GM13977 (cell line): ENCODE measurements around the gene HMG20A.

Source experiments
- DNase-seq: peaks from one replicate; pipeline ENCODE4 v3.0.0; 2012; ENCODE audit warnings: low spot score
- CTCF ChIP-seq: IDR thresholded peaks from 2 replicates; pipeline ENCODE4 v1.5.1; 2012; ENCODE audit warnings: mild to moderate bottlenecking, control low read depth; ENCODE audit not compliant: insufficient read depth; ENCODE audit errors: extremely low read depth, missing control alignments
- in situ Hi-C: fragments of 300-500 bp; cut with MboI; formaldehyde crosslinking; loops from one replicate; pipeline ENCODE4 v1.12.0; 2022; ENCODE audit warnings: low sequenced_read_pairs, low pct_unique_long_range_greater_than_20kb, mixed read lengths, inconsistent platforms; ENCODE audit not compliant: unreplicated experiment

The HMG20A gene

DNA sequence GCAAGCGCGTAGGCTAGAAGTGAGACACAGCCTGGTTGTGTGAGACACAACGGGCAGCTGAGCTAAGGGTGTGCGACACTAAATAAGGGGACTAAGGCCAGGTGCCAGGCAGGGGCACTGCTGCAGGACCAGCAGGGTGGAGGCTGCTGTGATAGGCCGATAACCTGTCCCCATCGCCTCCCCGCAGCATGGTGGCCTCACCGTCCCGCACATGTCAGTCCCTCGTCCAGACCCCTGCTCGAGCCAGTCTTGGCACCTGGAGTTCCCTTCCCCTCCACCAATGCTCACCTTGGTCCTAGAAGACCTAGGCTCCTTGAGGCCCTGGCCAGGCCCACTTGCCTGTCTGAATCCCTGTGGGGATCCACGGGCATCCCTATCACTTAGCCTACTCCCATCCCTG is 96.1 kb downstream of the HMG20A start:
- TF ChIP-seq CTCF = no peak
- in situ Hi-C loops = no loop called here
- DNase-seq = no peak

DNA sequence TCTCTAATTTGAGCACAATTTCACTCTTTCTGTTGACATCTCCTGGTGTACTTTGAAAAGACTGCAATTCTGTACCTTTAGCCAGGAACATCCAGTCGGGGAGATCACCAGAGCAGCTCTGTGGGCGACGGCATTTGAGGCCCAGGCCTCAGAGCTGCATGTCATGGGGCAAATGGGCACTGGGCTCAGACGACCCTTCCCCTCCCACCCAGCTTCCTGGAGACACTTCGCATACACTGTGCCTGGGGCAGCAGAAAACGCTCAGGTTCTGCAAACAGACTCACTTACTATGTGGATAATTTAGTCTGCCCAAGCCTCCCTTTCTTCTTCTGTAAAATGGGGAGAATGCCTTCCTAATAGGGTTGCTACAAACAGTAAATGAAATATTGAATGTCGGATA is 96.9 kb downstream of the HMG20A start:
- in situ Hi-C loops = no loop called here
- DNase-seq = no peak
- TF ChIP-seq CTCF = no peak

GRCh38 chr15:77518458-77518857 is 97.8 kb downstream of the HMG20A start:
- TF ChIP-seq CTCF = no peak
- no peak for DNase-seq
- in situ Hi-C loops = no loop called here

DNA sequence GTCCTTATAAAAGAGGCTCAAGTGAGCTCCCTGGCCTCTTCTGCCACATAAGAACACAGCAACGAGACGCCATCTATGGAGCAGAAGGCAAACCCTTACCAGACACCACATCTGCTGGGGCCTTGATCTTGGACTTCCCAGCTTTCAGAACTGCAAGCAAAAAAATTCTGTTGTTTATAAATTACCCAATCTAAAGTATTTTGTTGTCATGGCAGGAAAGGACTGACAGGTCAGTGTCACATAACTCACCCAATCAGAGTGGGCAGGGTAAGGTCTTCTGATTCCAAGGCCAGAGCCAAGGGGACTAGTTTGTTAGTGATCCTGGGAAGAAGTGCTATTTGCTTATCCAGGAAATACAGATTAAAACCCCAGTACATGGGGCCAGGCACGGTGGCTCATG is 98.9 kb downstream of the HMG20A start:
- no peak for DNase-seq
- in situ Hi-C loops = no loop called here
- TF ChIP-seq CTCF = no peak

GRCh38 chr15:77521206-77521605 is 100.5 kb downstream of the HMG20A start:
- in situ Hi-C loops = no loop called here
- no peak for TF ChIP-seq CTCF
- DNase-seq = no peak

- in situ Hi-C loops = no loop called here
- no peak for TF ChIP-seq CTCF
- no peak for DNase-seq
Observed at GRCh38 chr15:77525400-77525811, 104.7 kb downstream of the HMG20A start.
